Endodermal cell (in vitro differentiated cells): ENCODE results near the gene NTSR1. TPM values are rescaled to one million over a fixed set of nuclear protein-coding genes. Genes with fewer than 3 reads are reported as not detected.

Source experiments
- DNase-seq: peaks from one replicate; pipeline ENCODE4 v3.0.0-alpha.2; 2017
- H3K27ac ChIP-seq: 2 replicates; pipeline ENCODE4 v1.5.1; 2013; ENCODE audit warnings: mild to moderate bottlenecking, low read depth, low read length, moderate library complexity
- H3K27me3 ChIP-seq: 2 replicates; pipeline ENCODE4 v1.6.1; 2013; ENCODE audit warnings: mild to moderate bottlenecking, low read length, moderate library complexity; ENCODE audit not compliant: insufficient read depth, control insufficient read depth, poor library complexity, severe bottlenecking
- H3K36me3 ChIP-seq: 2 replicates; pipeline ENCODE4 v1.7.0; 2013; ENCODE audit warnings: mild to moderate bottlenecking, low read length, moderate library complexity; ENCODE audit not compliant: control insufficient read depth, insufficient read depth
- H3K4me1 ChIP-seq: one replicate; pipeline ENCODE4 v1.7.0; 2013; ENCODE audit warnings: low read length; ENCODE audit not compliant: control insufficient read depth, insufficient read depth
- H3K4me3 ChIP-seq: 2 replicates; pipeline ENCODE4 v1.5.1; 2013; ENCODE audit warnings: mild to moderate bottlenecking, low read length, moderate library complexity
- H3K9ac ChIP-seq: 2 replicates; pipeline ENCODE4 v1.6.1; 2013; ENCODE audit warnings: mild to moderate bottlenecking, low read length, moderate library complexity; ENCODE audit not compliant: poor library complexity, severe bottlenecking; ENCODE audit errors: extremely low read depth
- H3K9me3 ChIP-seq: 2 replicates; pipeline ENCODE4 v1.6.1; 2013; ENCODE audit warnings: mild to moderate bottlenecking, low read length, moderate library complexity; ENCODE audit not compliant: control insufficient read depth
- H3K27ac Mint-ChIP-seq: 2 replicates; pipeline ENCODE4 v1.8.0; 2020; ENCODE audit warnings: mixed read lengths
- H3K27me3 Mint-ChIP-seq: 2 replicates; pipeline ENCODE4 v1.8.0; 2021; ENCODE audit warnings: mild to moderate bottlenecking, mixed read lengths; ENCODE audit not compliant: insufficient read depth
- H3K36me3 Mint-ChIP-seq: 2 replicates; pipeline ENCODE4 v1.8.0; 2020; ENCODE audit warnings: low read depth, mixed read lengths
- H3K4me1 Mint-ChIP-seq: 2 replicates; pipeline ENCODE4 v1.8.0; 2020; ENCODE audit warnings: mixed read lengths
- H3K4me3 Mint-ChIP-seq: 2 replicates; pipeline ENCODE4 v1.8.0; 2020; ENCODE audit warnings: mild to moderate bottlenecking, moderate library complexity, mixed read lengths
- H3K9me3 Mint-ChIP-seq: 2 replicates; pipeline ENCODE4 v1.8.0; 2020; ENCODE audit warnings: mild to moderate bottlenecking, mixed read lengths
- WGBS, 2 experiments: methylation state at CpG; one replicate each; pipeline versions ENCODE4 v1.1.5 to v1.1.7; 2013; ENCODE audit warnings: missing lambda C conversion rate in 2 of 2, mixed read lengths in 1 of 2; ENCODE audit not compliant: insufficient coverage in 1 of 2, insufficient read length in 1 of 2; 5-methylcytosine and 5-hydroxymethylcytosine counted together
- total RNA-seq, 2 donors: library from RNA; stranded (reverse); fragmentation: NEBNext Ultra II Directional in 1 of 2; extraction: Animal tissue kit (Norgen Biotek cat#: 25700) in 1 of 2; gene quantifications; 2 replicates in 1 of 2; 3 replicates in 1 of 2; pipeline ENCODE4 v1.2.1, GENCODE V29; 2021
- TF ChIP-seq, protein P1 (sequence below): fragments of 200-600 bp; sonication (generic); conservative IDR thresholded peaks from 2 replicates; pipeline ENCODE4 v1.5.0; 2021; ENCODE audit warnings: antibody characterized with exemption, mild to moderate bottlenecking

Gene NTSR1
- total RNA-seq, 2 donors from 2014 or later = 0.11 to 0.62 TPM

- 92 to 96% methylated on average over 14 to 15 of the region's 15 CpGs for WGBS, 2 experiments
- Mint-ChIP-seq H3K4me1 (no peaks in the 10 kb centered on the region), H3K4me3 (no peak overlapping the region), H3K27ac (no peak overlapping the region), H3K36me3 (no peaks in the 10 kb centered on the region), H3K27me3 (peaks cover 5% of the 10 kb centered on the region), H3K9me3 (no peaks in the 10 kb centered on the region)
- H3K27me3 ChIP-seq = no peaks in the 10 kb centered on the region
- no peaks in the 10 kb centered on the region for H3K9me3 ChIP-seq
- no peaks in the 10 kb centered on the region for H3K36me3 ChIP-seq
- H3K27ac ChIP-seq = no peak overlapping the region
- no peak overlapping the region for H3K9ac ChIP-seq
- no peak overlapping the region for H3K4me3 ChIP-seq
- TF ChIP-seq, protein P1, sequence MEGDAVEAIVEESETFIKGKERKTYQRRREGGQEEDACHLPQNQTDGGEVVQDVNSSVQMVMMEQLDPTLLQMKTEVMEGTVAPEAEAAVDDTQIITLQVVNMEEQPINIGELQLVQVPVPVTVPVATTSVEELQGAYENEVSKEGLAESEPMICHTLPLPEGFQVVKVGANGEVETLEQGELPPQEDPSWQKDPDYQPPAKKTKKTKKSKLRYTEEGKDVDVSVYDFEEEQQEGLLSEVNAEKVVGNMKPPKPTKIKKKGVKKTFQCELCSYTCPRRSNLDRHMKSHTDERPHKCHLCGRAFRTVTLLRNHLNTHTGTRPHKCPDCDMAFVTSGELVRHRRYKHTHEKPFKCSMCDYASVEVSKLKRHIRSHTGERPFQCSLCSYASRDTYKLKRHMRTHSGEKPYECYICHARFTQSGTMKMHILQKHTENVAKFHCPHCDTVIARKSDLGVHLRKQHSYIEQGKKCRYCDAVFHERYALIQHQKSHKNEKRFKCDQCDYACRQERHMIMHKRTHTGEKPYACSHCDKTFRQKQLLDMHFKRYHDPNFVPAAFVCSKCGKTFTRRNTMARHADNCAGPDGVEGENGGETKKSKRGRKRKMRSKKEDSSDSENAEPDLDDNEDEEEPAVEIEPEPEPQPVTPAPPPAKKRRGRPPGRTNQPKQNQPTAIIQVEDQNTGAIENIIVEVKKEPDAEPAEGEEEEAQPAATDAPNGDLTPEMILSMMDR = no peak
- no peak for DNase-seq
- no peaks in the 10 kb centered on the region for H3K4me1 ChIP-seq
These were observed 80.0 kb downstream of the NTSR1 start for GRCh38 chr20:62788607-62789006.

GRCh38 chr20:62790075-62790474 is 81.4 kb downstream of the NTSR1 start:
- Histone ChIP-seq H3K9ac (no peak overlapping the region), H3K27me3 (peaks cover 6% of the 10 kb centered on the region), H3K4me3 (no peak overlapping the region), H3K9me3 (no peaks in the 10 kb centered on the region), H3K36me3 (no peaks in the 10 kb centered on the region), H3K4me1 (no peaks in the 10 kb centered on the region), H3K27ac (no peak overlapping the region)
- no peaks in the 10 kb centered on the region for H3K9me3 Mint-ChIP-seq
- no peak overlapping the region for H3K27ac Mint-ChIP-seq
- H3K4me3 Mint-ChIP-seq = no peak overlapping the region
- peaks cover 10% of the 10 kb centered on the region for H3K27me3 Mint-ChIP-seq
- no peaks in the 10 kb centered on the region for H3K4me1 Mint-ChIP-seq
- no peaks in the 10 kb centered on the region for H3K36me3 Mint-ChIP-seq
- TF ChIP-seq, protein P1 = no peak
- no peak for DNase-seq
- WGBS, 2 experiments = 92 to 100% methylated on average over 4 to 12 of the region's 12 CpGs

DNA sequence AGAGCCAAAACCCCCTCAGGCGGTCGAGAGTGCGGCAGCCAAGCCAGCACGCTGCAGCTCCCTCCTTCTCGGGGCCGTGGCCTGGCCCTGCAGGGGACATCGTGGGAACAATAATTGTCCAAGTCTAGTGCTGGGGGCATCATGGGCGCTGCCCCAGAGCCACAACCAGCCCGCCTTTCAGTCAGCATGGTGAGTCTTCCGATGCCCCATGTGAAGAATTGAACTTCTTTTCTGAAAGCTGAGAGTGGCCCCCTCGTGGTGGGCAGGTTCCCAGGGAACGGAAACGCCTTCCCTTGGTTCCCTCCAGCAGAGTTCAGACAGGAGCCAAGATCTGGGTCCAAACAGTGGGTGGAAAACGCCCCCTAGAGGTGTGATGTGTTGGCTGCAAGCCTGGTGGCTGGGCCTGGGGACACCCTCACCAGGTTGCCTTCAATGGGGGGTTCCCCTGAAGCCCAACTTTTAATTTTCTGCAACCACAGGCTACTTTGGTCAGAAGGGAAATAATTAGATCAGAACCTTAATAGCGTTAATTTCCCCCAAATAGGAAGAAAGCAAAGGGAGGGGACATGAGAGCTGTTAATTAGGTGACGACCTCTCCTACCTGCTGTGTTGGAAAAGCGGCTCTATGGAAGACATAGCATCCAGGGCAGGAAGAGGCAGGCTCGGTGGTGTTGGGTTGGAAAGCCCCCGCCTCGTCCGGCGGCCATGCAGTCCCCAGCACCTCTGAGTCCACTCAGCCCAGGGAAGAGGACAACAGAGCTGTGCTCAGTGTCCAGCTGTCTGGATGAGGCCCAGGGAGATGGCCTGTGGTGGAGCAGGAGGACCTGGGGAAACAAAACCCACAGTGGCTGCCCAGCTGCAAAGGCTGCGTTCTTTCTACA is 82.9 kb downstream of the NTSR1 start:
- no peaks in the 10 kb centered on the region for H3K4me1 ChIP-seq
- peaks cover 20% of the 10 kb centered on the region for H3K27me3 Mint-ChIP-seq
- H3K27me3 ChIP-seq = peaks cover 16% of the 10 kb centered on the region
- no peak overlapping the region for H3K9ac ChIP-seq
- no peak overlapping the region for H3K27ac ChIP-seq
- H3K9me3 Mint-ChIP-seq = no peaks in the 10 kb centered on the region
- H3K27ac Mint-ChIP-seq = no peak overlapping the region
- H3K36me3 Mint-ChIP-seq = no peaks in the 10 kb centered on the region
- TF ChIP-seq, protein P1 = peak; percentile 99
- H3K36me3 ChIP-seq = no peaks in the 10 kb centered on the region
- DNase-seq = peak; percentile 96
- H3K9me3 ChIP-seq = no peaks in the 10 kb centered on the region
- H3K4me1 Mint-ChIP-seq = no peaks in the 10 kb centered on the region
- 32 to 40% methylated on average over 20 to 23 of the region's 23 CpGs for WGBS, 2 experiments
- H3K4me3 ChIP-seq = no peak overlapping the region
- H3K4me3 Mint-ChIP-seq = peak overlapping the region; percentile 29
